Germinal center (tissue), 1 donor: Measurements from ENCODE around the gene VSTM1.

ENCODE experiments used
- DNase-seq: peaks from one replicate; pipeline ENCODE4 v3.0.0; 2012; ENCODE audit warnings: mixed read lengths, low spot score

VSTM1 gene

GRCh38 chr19:54011507-54012211 is 52.0 kb downstream of the VSTM1 start:
- DNase-seq, result no peak

- DNase-seq, result no peak
Observed at GRCh38 chr19:54010474-54010873, 53.2 kb downstream of the VSTM1 start.

- DNase-seq, result no peak
Observed at GRCh38 chr19:54009440-54009839, 54.3 kb downstream of the VSTM1 start.

- no peak for DNase-seq
Observed at GRCh38 chr19:54002495-54003315, 61.0 kb downstream of the VSTM1 start.

DNA sequence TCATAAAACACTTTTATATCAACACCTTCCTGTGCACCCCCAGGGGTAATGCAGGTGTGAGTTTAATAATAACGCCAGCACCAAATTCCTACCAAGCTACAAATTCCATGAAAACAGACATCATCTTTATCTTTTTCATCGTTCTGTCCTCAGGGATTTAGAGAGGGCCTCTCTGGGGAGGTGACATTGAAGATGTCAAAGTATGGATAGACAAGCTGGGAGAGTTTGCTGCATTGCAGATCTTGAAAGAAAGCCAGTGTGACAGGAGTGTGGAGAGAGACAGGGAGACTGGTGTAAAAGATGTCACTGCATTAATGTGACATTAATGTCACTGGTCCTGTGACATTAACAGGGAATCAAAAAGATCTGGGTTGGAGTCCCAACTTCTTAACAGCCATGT is 62.2 kb downstream of the VSTM1 start:
- DNase-seq, result no peak

DNA sequence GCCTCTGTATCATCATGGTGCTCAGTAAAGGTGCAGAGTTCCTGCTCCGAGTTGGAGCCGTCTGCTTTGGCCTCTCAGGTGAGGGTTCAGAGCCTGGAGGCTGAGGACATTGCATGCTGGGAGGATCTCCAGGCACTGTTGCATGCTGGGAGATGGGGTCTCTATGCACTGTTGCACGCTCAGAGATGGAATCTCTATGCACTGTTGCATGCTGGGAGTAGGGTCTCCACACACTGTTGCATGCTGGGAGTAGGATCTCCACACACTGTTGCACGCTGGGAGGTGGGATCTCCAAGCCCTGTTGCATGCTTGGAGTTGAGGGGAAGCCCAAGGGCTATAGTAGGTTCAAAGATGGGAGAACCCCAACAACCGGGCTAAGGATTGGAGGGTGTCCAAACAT is 64.0 kb downstream of the VSTM1 start:
- DNase-seq, result no peak

DNA sequence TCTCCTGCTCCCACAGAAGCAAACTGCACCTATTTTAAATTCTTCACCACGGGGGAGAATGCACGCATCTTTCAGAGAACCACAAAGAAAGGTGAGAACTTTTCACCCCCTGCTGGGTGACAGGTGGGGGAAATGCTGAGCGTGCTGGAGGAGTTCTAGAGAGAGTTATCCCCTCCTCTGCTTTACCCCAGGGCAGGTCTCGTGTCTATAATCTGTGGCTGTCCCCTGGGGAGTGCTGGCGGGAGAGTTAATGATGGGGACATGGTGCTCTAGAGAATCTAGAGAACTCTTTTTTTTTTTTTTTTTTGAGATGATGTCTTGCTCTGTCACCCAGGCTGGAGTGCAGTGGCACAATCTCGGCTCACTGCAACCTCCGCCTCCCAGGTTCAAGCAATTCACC is 65.5 kb downstream of the VSTM1 start:
- DNase-seq, result no peak

- DNase-seq, result no peak
Observed at GRCh38 chr19:53994811-53995210, 68.9 kb downstream of the VSTM1 start.

DNA sequence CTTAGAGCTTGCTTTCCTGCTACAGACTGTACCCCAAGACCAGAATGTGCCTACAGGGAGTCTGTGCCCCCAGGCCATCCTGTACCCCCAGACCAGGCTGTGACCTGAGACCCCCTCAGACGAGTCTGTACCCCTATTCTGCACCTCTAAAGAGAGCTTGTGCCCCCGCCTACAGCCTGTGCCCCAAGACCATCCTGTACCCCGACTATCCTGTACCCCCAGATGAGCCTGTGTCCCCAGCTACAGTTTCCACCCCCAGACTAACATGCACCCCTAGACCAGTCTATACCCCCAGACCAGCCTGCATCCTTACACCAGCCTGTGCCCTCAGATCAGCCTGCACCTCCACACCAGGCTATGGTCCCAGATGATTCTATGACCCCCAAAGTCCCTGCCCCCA is 70.2 kb downstream of the VSTM1 start:
- no peak for DNase-seq

DNA sequence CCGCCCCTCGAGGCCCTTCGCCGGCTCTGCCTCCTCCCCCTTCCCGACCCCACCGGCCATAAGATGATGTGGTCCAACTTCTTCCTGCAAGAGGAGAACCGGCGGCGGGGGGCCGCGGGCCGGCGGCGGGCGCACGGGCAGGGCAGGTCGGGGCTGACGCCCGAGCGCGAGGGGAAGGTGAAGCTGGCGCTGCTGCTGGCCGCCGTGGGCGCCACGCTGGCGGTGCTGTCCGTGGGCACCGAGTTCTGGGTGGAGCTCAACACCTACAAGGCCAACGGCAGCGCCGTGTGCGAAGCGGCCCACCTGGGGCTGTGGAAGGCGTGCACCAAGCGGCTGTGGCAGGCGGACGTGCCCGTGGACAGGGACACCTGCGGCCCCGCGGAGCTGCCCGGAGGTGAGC is 70.9 kb downstream of the VSTM1 start:
- DNase-seq, result no peak

DNA sequence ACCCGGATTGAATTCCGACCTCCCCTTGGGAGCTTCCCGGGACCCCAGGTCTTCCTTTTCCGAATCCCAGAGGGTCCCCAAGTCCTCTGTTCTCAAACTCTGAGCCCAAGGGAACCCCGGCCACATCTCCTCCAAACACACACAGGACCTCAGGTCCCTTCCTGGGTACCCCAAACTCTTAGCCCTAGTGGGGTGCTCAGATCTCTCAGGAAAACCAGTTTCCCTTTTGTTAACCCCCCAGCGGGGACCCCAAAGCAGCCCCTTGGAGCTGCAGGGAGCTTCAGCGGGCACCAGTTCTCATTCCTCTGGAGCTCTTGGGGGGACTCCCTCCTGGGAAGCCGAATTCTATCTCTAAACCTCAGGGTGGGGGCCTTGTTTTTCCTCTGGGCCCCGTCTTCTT is 71.5 kb downstream of the VSTM1 start:
- DNase-seq, result no peak

DNA sequence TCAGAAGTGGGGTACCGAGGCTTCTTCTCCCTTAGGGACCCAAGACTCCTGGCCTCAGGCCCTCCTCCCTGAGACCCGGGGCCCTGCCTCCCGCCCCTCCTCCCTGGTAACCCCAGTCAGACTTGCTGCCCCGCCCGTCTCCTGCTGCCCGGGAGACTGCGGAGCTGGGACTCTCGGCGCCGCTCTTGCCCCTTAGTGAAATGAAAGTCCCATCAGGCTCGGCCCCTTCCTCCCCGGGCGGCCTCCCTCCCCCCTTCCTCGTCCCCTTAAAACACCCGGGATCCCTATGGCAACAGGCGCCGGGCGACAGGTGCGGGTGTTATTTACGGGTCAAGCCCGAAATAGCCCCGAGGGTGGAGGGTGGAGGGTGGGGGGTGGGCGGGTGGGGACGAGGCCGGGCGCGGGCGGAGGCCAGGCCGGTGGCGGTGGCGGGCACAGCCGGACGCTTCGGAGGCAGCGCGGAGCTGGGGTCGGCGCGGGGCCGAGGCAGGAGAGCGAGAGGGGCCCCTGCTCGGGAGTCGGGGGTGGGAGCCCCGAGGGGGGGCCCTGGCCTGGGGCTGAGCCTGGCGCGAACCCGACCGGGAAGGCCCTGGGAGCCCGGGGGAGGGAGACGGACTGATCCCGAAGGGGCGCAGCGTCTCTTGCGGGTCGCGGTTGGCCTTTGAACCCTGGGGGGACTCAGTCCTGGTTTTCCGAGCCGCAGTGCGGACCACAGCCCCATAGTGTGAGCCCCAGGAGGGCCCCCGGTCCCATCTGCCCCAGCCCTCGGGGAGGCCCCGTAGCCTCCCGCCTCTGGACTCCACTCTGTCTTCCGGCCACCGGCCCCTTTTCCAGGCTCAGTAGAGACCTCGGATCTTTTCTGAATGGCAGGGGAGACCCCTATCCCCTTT is 72.2 kb downstream of the VSTM1 start, which contains the start of gene CACNG6:
CACNG6 (plus strand) TSS at position 414 of the 890 bp plus-strand sequence. CDS start 1,241 bp downstream, outside the sequence.
- DNase-seq, result no peak
